ENCODE measurements around the gene KRTAP5-11.

GRCh38 chr11:71556018-71556417, 26.7 kb downstream of the KRTAP5-11 start:
- TF ChIP-seq CTCF (IDR thresholded peaks at IDR 0.05) = no peak
- no peak for TF ChIP-seq ZFX (IDR thresholded peaks at IDR 0.05; ENCODE audit: borderline replicate concordance)

Data from 22Rv1 (cell line).